Epidermal melanocyte (primary cell): ENCODE data around the gene RNASE4.
"Not testable (repeated sequence)": the region's sequence is repeated elsewhere in the genome, so short reads cannot be mapped to it uniquely, and the experiment has no call there.

ENCODE experiments used
- DNase-seq: peaks from one replicate; pipeline ENCODE4 v3.0.0; 2011; ENCODE audit warnings: low spot score; ENCODE audit not compliant: insufficient read length

Gene RNASE4

DNA sequence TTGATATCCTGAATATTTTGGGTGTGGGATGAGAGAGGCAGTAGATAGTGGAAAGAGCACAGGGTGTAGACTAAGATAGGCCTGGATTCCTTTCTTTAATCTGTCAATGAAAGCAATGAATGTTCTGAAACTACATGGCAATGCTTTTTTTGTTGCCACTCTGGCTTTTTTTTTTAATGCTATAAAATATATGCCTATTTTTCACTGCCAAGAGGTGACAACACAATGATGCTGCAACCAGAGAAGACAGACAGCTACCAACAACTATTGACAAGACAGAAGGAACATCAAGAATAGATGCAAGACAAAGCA, 13.6 kb downstream of the RNASE4 start:
- DNase-seq = no peak

GRCh38 chr14:20698934-20699333, 14.6 kb downstream of the RNASE4 start:
- no peak for DNase-seq

- DNase-seq = no peak
These were observed 15.6 kb downstream of the RNASE4 start for GRCh38 chr14:20699931-20700330.

- not testable (repeated sequence) for DNase-seq
These were observed 16.6 kb downstream of the RNASE4 start for GRCh38 chr14:20700965-20701364.

DNA sequence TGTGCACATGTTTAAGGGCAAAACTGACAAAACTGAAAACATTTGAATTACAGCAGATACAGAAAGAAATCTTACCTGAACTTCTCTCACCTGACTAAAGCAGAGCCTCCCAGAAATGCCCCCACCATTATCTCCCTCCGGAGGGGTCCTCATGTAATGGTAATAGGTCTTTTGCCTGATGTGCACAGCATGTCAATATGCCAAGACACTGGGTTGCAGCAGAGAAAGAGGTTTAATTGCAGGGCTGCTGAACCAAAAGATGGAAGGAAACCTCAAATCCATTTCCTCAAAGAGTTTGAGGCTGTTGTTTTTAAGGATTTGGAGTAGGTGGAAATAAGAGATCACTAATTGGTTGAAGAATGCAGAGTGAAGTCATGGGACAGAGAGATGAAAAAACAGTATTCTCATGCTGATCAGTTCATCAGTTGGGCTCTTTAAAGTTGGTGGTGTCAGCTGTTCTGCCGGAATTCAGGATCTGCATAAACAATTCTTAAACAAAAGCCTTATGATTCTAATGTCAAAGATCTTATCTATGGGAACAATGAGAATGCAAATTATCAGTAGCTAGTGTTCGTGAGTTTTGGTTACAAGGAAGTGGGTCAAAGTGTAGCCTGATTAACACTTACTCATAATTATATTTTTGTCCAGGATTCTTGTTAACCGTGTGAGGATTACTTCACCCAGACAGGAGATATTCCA, 22.4 kb downstream of the RNASE4 start:
- no peak for DNase-seq

- DNase-seq = no peak
These were observed 23.3 kb downstream of the RNASE4 start for GRCh38 chr14:20707622-20708021.

GRCh38 chr14:20711261-20711660, 26.9 kb downstream of the RNASE4 start:
- DNase-seq = no peak

DNA sequence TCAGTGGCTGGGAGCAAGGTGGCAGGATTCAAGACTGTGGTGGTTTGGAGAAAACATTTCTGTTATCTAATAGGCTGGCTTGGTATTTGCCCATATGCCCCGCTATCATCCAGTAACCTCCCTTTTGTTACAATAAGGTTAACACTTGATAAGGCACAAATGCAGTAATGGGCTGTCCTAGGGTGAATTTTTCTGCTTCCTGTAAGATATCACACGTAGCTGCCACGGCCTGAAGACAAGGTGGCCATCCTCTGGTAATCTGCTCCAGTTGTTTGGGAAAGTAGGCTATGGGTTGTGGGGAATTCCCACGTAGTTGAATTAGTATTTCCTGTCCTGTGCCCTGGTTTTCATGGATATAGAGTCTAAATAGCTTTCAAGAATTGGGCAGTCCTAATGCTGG, 27.3 kb downstream of the RNASE4 start:
- no peak for DNase-seq

- no peak for DNase-seq
These were observed 28.5 kb downstream of the RNASE4 start for GRCh38 chr14:20712904-20713303.

GRCh38 chr14:20714593-20715250, 30.4 kb downstream of the RNASE4 start:
- no peak for DNase-seq

- DNase-seq = no peak
These were observed 35.4 kb downstream of the RNASE4 start for GRCh38 chr14:20719777-20720176.

DNA sequence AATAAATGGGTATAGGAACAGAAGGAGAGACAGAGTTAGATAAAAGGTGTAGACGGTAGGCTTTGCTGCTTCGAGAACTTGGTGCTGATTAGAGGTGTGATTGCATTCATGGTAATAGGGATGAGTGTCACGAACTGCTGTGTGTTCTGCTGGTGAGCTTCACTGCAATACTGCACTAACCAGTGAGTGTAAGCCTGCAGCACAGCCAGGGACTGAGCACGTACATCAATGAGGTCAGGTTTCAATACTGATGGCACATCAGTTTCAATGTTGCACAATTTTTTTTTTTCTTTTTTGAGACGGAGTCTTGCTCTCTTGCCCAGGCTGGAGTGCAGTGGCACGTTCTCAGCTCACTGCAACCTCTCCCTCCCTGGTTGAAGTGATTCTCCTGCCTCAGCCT, 36.4 kb downstream of the RNASE4 start:
- DNase-seq = no peak

DNA sequence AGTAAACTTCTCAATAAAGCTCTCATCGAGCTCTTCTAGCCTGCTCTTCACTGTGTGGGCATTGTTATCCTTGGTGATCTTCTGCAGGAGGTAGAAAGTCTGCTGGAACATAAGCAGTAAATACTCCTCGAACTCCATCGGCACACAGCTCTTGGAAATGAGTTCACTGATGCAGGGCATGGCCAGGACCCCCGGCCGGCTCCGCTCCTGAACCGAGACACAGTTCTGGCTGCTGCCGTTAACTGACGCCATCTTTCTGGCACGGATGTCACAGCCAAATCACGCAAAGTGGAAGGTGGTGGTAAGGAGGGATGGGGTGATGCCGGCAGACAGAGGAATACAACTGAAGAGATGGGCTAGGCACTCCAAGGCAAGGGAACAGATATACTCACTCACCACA, 37.7 kb downstream of the RNASE4 start:
- DNase-seq = no peak

- no peak for DNase-seq
These were observed 39.1 kb downstream of the RNASE4 start for GRCh38 chr14:20723488-20723887.

GRCh38 chr14:20726121-20726520, 41.8 kb downstream of the RNASE4 start:
- DNase-seq = not testable (repeated sequence)

DNA sequence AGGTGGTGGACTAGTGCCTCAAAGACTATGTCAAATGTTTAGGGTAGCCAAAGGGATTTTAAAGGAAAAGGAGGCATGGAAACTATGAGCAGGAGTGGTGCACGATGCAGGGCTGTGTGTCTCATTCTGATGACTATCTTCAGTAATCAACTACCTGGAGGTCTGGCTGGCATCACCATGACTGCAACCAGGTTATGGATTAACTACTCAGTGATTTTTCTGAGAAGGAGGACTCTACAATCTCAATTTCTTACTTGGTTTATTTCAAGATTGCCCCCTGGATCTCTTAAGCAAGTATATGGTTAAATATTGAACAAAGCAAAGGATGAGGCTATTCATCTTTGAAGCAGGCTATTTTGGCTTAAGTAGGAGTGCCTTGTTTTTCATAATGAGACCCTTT, 42.2 kb downstream of the RNASE4 start:
- no peak for DNase-seq

DNA sequence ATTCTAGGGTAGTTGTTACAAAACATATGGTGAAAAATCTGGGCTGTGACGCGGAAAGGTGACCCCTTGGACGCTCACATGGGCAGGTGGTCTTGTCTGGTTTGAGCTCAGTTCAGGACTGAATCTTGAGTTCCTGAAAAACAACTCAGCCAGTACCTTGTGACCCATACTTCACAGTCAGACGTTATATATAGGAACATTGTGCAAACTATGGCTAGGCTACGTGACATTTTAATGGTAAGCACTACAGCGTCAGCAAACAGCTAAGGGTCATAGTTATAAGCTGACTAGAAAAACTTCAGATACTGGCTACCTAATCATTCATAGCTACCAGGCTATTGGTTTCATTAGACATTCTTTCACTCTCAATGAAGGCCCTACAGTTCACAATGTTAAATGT, 46.5 kb downstream of the RNASE4 start:
- DNase-seq = no peak

- no peak for DNase-seq
These were observed 48.1 kb downstream of the RNASE4 start for GRCh38 chr14:20732477-20732876.

GRCh38 chr14:20732979-20733635, 48.7 kb downstream of the RNASE4 start:
- no peak for DNase-seq

GRCh38 chr14:20733684-20734429, 49.5 kb downstream of the RNASE4 start:
- no peak for DNase-seq

- DNase-seq = no peak
These were observed 50.1 kb downstream of the RNASE4 start for GRCh38 chr14:20734430-20734806.

DNA sequence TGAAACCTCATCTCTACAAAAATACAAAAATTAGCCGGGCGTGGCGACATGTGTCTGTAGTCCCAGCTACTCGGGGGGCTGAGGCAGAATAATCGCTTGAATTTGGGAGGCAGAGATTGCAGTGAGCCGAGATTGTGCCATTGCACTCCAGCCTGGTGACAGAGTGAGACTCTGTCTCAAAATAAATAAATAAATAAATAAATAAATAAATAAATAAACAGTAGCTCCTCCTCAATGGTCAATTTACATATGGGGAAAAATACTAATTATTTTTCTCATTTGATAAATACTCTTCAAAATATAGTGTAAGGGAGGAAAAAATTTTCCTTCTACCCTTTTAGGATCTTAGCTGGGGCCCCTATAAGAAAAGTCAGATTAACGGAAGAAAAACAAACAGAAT, 53.9 kb downstream of the RNASE4 start:
- not testable (repeated sequence) for DNase-seq
